ENCODE results near the gene CFAP46.
"Not testable (repeated sequence)": the region's sequence is repeated elsewhere in the genome, so short reads cannot be mapped to it uniquely, and the experiment has no call there.

The CFAP46 gene

DNA sequence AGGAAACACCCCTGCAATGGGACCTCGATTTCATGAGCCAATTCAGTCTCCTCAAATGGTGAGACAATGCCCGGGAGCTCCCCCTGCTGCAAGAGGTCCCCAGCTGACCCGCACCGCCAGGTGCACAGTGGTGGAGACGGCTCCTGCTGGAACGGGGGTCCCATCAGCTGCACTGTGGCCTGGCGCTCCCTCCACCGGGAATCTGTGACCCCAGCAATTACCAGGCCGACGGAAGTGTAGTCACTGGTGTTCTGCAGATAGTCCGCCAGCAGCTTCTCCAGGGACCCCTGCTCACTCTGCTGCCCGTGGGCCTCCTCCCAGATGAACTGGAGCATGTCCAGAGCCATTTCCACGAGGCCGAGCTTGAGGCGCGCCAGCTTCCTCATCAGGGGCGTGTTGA, 91.5 kb downstream of the CFAP46 start:
- DNase-seq (ENCODE audit: extremely low spot score, insufficient read length, low read depth), result no peak
- no peak for FAIRE-seq

DNA sequence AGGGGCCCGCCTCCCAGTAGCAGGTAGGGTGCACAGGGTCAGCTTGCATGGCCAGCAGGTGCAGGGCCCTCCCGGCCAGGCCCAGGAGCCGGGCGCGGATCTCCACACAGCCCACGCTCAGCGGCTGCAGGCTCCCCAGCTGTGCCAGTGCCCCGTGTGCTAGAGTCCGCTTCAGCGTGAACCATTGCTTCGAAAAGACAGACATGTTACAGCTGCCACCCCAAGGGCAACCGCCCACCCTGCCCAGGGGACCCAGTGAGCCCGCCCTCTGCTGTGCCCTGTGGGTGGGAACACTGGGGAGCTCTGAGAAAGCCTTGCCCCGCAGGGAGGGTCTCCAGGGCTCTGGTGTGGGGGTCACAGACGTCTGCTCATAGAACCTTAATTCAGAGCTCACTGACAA, 92.1 kb downstream of the CFAP46 start:
- no peak for FAIRE-seq
- DNase-seq (ENCODE audit: extremely low spot score, insufficient read length, low read depth), result no peak

DNA sequence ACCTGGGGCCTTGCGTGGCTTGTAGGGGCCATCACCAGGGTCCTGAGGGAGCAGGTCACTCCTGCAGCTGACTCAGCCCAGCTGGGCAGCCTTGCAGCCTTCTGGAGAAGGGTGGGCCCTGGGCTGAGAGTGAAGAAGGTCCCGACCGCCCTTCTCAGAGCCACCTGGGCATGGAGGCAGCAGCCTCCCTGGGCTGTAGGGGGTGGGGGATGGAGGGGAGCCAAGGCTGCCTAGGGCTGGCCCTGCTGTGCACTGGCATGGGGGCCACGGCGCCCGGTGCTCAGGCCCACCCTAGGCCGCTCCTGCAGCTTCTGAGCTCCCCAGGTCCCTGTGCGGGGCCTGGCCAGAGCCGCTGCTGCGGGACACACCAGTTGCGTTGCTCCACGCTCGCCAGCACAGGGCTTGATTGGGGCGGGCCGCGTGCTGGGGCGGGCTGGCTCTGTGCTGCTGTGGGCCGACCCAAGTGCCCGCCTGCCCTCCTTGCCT, 92.8 kb downstream of the CFAP46 start:
- DNase-seq (ENCODE audit: extremely low spot score, insufficient read length, low read depth) (no peak), FAIRE-seq (no peak)

DNA sequence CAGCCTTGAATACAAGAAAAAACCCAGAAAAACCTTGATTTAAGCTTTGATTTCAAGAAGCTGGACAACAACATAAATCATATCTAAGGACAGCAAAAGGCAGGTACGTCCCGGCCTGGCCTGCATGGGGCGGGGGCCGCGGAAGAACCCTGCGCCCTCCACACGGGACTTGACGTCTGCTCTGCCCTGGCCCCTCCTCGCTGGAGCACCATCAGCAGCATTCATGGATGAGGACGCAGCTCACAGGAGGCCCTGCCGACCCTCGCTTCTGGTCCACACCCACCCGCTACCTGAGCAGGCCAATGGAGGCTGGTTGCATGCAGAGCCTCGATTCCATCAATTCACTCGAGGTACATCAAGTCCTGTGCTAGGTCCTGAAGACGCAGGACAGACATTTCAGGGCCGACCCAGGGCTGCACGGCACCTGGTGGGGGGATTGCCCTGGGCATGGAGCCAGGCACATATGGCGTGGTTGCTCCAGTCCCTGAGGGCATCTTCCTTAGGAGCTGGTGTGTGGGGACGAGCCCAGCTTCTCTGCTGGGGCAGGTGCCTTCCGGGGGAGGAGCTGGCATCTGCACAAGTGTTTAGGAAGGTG, 93.3 kb downstream of the CFAP46 start:
- no peak for DNase-seq (ENCODE audit: extremely low spot score, insufficient read length, low read depth)
- FAIRE-seq, result no peak

DNA sequence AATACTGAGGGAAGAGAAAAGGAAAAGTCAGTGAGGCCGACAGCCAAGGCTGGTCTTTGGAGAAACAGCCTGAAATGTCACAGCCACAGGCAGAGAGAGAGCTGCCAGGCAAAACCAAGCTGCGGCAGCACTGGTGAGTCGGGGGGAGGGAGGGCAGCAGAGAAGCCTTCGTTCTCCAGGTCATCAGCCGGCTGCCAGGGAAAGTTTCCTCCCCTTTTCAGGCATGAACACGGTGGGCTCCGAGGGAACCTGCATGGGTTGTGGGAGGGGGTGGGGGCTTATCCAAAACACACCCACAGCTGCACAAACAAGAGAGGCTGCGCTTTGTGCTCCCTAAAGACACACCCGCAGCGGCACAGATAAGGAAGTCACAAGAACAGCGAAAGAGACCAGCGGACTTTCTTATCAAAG, 94.1 kb downstream of the CFAP46 start:
- no peak for FAIRE-seq

DNA sequence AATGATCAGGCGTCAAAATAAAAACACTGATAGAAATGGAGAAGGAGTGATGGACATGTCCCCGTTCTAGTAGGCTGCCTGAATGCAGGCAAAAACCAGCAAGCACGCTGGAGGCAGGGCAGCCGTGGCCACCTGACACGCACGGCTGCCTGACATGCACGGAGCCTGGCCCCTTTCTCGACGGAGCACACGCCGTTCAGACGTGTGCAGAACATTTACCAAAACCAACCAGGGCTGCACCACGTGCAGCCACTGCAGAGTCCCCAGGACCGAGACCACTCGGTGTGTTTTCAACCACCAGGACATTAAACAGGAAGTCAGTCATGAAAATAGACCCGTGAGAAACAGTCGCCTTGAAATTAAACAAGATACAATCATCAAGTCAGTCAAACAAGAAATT, 94.5 kb downstream of the CFAP46 start:
- DNase-seq (ENCODE audit: extremely low spot score, insufficient read length, low read depth), result no peak

More for the DNA sequence above, 94.1 kb downstream of the CFAP46 start:
- no peak for DNase-seq (ENCODE audit: extremely low spot score, insufficient read length, low read depth)

DNA sequence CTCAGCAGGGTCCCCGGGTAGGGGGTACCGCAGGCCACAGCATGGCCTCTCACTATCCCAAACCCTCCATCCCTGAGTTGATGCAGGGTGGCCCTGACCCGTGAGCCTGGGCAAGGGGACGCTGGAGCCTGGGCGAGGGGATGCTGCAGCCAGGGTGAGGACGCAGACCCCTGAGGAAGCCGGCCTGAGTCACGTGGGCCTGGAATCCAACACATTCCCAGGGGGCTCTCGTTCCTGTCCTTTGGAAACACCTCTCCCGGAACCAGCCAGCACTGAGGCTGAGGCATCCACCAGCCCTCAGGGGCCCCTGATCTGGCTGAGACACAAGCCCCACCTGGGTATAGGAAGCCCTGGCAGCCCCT, 95.0 kb downstream of the CFAP46 start:
- FAIRE-seq, result no peak
- DNase-seq (ENCODE audit: extremely low spot score, insufficient read length, low read depth), result no peak

More for the DNA sequence above, 94.5 kb downstream of the CFAP46 start:
- no peak for FAIRE-seq

DNA sequence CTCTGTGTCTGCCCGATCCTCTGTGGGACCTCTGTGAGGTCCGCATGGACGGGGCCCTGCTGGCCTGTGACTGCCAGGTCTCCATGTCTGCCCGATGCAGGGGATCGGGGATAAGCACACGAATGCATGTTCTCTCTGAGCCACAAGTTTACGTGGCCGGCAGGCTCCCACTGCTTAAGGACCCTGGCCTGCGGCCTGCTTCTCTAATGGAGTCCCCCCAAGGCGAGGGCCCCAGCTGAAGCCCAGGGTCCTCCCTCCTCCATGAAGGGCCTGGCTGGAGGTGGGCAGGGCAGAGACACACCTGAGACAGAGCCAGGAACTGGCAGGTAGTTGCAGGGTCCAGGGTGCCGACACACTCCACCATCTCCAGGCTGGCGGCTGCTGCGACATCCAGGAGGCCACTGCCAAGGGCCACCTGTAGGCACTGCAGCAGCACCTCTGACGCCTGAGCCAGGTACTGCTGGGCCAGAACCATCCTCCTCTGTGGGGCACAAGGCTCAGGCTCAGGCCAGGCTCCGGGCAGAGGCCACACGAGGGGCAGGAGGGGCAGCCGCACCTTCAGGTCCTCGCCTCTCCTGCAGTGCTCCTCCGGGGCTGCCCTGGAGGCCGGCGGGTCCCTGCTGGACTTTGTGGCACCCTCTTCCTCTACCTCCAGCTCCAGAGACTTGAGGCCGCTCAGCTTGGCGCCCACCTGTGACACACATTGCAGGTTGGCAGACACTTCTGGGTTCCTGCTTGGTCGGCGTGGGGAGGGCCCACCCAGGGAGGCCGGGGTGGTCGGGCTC, 95.5 kb downstream of the CFAP46 start:
- no peak for FAIRE-seq
- no peak for DNase-seq (ENCODE audit: extremely low spot score, insufficient read length, low read depth)

DNA sequence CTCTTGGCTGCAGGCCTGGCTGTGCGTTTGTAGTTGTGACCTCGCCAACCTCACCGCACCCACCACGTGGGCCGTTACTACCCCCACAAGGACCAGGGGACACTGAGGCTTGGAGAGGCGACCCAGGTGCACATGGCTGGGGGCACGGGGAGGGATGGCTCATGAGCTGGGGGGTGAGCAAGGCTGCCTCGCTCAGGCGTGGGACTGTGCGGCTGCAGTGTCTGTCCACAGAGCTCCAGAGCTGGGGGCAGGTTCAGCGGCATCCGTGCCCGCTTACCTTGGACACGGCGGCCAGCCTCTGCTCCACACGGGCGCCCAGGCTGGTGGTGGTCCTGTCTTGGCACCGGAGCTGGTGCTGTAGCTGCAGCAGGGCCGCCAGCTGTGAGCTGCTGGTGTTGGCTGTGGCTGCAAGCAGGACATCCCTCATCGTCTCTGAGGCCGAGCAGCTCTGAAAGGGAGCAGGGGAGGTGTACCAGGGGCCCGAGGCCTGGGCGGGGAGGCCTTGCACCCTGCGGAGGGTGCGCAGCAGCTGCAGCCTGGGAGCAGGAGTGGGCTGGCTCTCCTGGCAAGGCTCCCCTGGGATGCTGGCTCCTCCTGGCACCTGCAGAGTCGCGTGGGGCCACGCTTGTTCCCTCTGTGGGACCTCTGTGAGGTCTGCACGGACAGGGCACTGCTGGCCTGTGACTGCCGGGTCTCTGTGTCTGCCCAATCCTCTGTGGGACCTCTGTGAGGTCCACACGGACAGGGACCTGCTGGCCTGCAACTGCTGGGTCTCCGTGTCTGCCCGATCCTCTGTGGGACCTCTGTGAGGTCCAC, 96.4 kb downstream of the CFAP46 start:
- FAIRE-seq (no peak), DNase-seq (ENCODE audit: extremely low spot score, insufficient read length, low read depth) (no peak)

DNA sequence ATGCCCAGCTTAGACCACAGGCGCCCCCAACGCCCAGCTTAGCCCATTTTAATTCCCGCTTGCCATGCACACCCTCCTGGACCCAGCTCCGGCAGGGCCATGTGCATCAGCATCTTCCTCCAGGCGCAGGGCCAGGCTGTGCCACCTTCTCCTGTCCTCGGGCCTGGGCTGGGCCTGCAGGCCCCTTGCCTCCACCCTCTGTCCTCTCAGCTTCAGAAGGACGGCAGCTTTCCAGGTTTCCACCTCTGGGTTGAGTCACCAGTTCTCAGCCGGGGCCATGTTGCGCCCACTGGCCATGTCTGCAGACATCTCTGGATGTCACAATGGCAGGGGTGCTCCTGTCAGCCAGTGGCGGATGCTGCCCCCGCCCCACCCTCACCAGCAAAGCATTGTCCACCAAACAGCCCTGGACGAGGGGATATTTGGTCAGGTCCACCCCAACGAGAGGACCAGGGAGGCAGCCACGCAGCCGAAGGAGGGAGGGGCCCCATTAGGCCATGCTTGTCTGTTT, 97.3 kb downstream of the CFAP46 start:
- no peak for DNase-seq (ENCODE audit: extremely low spot score, insufficient read length, low read depth)
- no peak for FAIRE-seq

DNA sequence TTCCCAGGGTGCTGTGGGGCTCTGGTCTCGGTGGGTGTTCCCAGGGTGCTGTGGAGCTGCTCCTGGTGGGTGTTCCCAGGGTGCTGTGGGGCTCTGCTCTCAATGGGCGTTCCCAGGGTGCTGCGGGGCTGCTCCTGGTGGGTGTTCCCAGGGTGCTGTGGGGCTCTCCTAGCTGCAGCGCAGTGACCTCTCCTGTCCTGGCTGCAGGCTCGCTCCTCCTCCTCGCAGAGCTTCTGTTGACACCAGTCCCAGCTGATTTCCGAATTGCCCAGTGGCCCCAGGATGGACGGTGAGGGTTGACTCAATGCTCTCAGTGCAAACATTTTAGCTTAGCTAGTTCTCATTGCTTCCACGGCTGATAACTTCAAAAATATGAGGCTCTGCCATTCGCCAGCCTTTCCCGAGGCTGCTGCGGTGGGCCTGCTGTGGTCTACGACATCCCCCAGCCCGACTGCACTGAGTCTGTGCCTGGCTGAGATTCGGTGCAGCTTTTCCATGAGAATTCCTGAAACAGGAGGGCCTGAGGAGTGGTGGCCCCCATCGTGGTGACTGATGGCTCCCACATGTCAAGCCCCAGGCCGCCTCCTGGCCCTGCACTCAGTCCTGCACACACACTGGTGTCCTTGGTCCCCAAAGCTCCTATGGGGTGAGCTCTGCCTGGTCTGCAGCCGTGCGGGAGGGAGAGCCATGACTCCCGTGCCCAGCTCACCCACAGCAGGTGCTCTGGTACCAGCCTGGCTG, 98.1 kb downstream of the CFAP46 start:
- no peak for DNase-seq (ENCODE audit: extremely low spot score, insufficient read length, low read depth)

DNA sequence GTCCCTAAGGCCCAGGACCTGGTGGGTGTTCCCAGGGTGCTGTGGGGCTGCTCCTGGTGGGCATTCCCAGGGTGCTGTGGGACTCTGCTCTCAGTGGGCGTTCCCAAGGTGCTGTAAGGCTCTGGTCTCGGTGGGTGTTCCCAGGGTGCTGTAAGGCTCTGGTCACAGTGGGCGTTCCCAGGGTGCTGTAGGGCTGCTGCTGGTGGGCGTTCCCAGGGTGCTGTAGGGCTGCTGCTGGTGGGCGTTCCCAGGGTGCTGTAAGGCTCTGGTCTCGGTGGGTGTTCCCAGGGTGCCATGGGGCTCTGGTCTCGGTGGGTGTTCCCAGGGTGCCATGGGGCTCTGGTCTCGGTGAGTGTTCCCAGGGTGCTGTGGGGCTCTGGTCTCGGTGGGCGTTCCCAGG, 99.1 kb downstream of the CFAP46 start:
- FAIRE-seq; DNase-seq (ENCODE audit: extremely low spot score, insufficient read length, low read depth): not testable (repeated sequence)

More for the DNA sequence above, 98.1 kb downstream of the CFAP46 start:
- FAIRE-seq, result no peak

DNA sequence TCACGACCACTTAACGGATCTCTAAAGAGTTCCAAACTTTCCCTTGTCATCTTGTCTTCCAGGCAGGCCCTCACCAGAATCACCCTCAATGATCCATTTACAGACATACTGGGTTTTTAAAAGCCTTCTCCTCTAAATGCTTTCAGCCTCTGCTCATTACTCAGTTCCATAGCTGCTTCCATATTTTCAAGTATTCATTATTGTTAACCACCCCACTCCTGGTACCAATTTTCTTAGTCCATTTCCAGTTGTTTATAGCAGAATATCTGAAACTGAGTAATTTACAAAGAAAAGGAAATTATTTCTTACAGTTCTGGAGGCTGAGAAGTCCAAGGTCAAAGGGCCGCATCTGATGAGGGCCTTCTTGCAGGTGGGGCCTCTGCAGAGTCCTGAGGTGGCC, 100.0 kb downstream of the CFAP46 start:
- DNase-seq (ENCODE audit: extremely low spot score, insufficient read length, low read depth), result no peak
- no peak for FAIRE-seq

DNA sequence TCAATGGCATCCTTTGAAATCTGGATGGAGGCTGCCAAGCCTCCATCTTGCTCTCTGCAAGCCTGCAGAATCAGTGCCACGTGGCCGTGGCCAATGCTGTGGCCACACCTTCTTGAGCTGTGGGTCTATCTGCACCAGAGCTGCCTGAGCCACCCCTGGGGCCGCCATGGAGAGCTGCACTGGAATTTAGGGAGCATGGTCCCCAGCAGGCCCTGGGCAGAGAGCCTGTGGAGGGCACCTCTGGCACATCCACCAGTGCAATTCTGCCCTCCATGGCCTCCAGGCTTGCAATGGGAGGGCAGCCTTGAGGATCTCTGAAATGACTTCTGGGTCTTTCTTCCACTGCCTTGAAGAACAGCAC, 100.8 kb downstream of the CFAP46 start:
- no peak for FAIRE-seq
- no peak for DNase-seq (ENCODE audit: extremely low spot score, insufficient read length, low read depth)

DNA sequence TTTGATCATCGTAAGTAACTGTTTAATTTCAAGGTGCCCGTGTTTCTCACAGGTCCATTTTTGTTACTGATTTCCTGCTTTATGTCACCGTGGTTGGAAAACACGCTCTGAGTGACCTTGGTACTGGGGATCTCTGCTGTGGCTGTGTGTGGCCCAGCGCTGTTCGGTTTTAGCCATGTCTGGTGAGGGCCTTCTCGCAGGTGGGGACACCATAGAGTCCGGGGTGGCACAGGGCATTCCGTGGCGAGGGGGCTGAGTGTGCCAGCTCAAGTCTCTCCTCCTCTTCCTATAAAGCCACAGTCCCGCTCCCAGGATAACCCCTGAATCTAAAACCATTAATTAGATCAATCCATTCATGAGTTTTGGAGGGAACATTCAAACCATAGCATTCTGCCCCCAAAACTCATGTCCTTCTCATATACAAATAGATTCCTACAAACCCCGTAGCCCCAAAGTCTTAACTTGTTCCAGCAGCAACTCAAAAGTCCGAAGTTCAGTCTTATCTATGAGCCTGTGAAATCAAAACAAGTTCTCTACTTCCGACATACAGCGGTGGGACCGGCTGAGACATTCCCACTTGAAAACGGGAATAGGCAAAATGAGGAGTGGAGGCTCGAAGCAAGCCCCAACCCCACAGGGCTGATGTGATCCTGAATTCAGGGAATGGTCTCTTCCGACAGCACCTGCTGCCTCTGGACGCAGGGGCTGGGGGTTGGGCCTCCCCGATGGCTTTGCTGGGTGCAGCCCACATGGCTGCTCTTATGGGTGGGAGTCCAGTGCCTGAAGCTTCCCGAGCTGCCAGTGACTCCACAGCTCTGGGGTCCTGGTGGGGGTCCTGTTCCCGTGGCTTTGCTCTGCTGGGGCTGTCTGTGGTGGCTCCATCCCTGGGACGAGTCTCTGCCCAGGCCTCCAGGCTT, 101.4 kb downstream of the CFAP46 start:
- no peak for FAIRE-seq

DNA sequence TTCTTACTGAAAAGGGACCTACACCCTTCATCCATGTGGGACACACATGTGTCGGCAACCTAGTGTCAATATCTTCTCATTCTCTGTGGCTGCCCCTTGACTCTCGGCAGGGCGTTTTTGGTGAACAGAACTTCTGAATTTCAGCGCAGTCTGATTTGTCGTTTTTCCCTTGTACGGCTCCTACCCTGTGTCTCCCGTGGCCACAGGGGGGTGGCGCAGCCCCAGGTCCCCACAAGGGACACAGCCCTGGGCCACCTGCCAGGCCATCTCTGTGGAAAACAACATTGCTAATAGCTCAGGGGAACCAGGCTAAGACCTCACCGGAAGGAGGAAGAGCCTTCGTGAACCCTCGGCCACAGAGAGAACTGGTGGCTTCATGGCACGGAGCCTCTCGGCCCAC, 103.3 kb downstream of the CFAP46 start:
- FAIRE-seq (no peak), DNase-seq (ENCODE audit: extremely low spot score, insufficient read length, low read depth) (no peak)

More for the DNA sequence above, 101.4 kb downstream of the CFAP46 start:
- no peak for DNase-seq (ENCODE audit: extremely low spot score, insufficient read length, low read depth)

DNA sequence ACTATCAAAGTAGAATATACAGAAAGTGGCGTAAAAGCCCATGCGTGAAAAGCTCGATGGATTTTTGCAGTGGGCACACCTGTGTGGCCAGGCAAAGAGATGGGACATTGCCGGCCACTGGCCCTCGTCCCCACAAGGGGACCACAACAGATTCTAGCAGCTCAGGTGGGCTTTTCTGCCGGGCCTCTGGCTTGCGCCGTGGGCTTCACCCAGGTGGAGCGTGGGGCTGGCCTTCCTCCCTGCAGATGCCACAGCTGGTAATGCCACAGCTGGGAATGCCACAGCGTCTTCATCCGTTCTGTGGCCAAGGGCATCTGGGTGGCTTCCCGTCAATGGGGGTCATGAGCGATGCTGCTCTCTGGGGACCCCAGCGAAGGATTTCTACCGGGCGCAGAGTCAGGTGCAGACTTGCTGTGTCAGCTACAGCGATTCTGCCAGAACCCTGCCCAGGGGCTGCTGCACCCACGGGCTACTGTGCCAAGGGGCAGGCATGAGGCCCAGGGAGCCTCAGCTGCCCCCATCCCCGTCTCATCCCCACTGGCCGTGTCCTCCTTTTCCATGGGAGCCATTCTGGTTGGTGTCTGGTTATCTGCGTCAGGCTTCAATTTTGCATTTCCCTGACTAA, 103.9 kb downstream of the CFAP46 start:
- DNase-seq (ENCODE audit: extremely low spot score, insufficient read length, low read depth) (no peak), FAIRE-seq (no peak)

DNA sequence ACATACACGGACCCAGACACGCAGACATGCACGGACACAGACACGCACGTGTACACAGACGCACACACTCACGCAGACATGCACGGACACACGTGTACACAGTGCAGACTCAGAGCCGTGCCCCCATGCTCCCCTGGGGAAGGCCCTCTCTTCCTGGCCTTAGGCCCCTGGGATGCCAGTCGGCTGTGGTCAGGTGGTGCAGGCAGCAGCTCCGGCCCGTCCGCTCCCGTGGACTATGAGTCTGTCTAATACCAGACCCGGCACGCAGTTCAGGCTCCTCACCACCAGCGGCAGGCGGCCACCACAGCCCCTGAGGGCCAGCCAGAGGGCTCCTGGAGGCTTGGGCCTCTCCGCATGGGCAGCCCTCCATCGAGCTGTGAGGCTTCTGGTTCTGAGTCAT, 104.5 kb downstream of the CFAP46 start:
- FAIRE-seq (no peak), DNase-seq (ENCODE audit: extremely low spot score, insufficient read length, low read depth) (no peak)

Data from GM18507 (cell line).